Breast epithelium (tissue), 3 donors: Measurements from ENCODE around the gene PRR18.

Experiments
- CTCF ChIP-seq, 3 donors: fragments of 450-650 bp; IDR thresholded peaks; one replicate each; pipeline ENCODE4 v1.5.1; 2016 to 2017; ENCODE audit warnings: antibody characterized with exemption in 3 of 3, mild to moderate bottlenecking in 3 of 3, moderate library complexity in 3 of 3
- POLR2A ChIP-seq: fragments of 450-650 bp; IDR thresholded peaks from one replicate; pipeline ENCODE4 v1.6.1; 2016; ENCODE audit warnings: antibody characterized with exemption, mild to moderate bottlenecking, moderate library complexity

- TF ChIP-seq CTCF (IDR thresholded peaks at IDR 0.05) = no peak
- no peak for TF ChIP-seq POLR2A
These were observed 835 bp downstream of the PRR18 start for GRCh38 chr6:166307082-166308032.
